ENCODE results near the gene DEFB124.

- TF ChIP-seq POLR2A (IDR thresholded peaks at IDR 0.05): no peak
- no peak for TF ChIP-seq CTCF (IDR thresholded peaks at IDR 0.05)
Measured at GRCh38 chr20:31516166-31516565, 41.2 kb upstream of the DEFB124 start.

Measured in lower leg skin (tissue), 3 donors.